ENCODE data around the gene TMSB10.

The TMSB10 gene

GRCh38 chr2:84881581-84882413 is 23.7 kb upstream of the TMSB10 start:
- TF ChIP-seq, protein P1, sequence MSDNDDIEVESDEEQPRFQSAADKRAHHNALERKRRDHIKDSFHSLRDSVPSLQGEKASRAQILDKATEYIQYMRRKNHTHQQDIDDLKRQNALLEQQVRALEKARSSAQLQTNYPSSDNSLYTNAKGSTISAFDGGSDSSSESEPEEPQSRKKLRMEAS (IDR thresholded peaks at IDR 0.05), result no peak; the same call in none of the 2 replicates
- TF ChIP-seq EGR1 (IDR thresholded peaks at IDR 0.05) (no peak), CREB1 (IDR thresholded peaks at IDR 0.05; ENCODE audit: low read depth) (no peak), TAF1 (IDR thresholded peaks at IDR 0.05; ENCODE audit: low read depth) (no peak), EP300 (IDR thresholded peaks at IDR 0.05; ENCODE audit: borderline replicate concordance) (no peak), RAD21 (IDR thresholded peaks at IDR 0.05; ENCODE audit: low read depth) (peak; percentile 96), TEAD4 (IDR thresholded peaks at IDR 0.05) (no peak), TCF12 (IDR thresholded peaks at IDR 0.05; ENCODE audit: low read depth) (no peak), REST (IDR thresholded peaks at IDR 0.05; ENCODE audit: low read depth) (0 out of 2 replicates have a peak, but pooled peaks have one; percentile 8), CEBPB (IDR thresholded peaks at IDR 0.05) (no peak), NFIC (IDR thresholded peaks at IDR 0.05) (0 out of 2 replicates have a peak, but pooled peaks have one; percentile 6), ZBTB7A (IDR thresholded peaks at IDR 0.05; ENCODE audit: low read depth) (0 out of 2 replicates have a peak, but pooled peaks have one; percentile 40), FOXM1 (IDR thresholded peaks at IDR 0.05; ENCODE audit: borderline replicate concordance, low read depth) (peak; percentile 1; the same call in 1 of the 2 replicates), YY1 (IDR thresholded peaks at IDR 0.05; ENCODE audit: low read depth) (0 out of 2 replicates have a peak, but pooled peaks have one; percentile 39)
- TF ChIP-seq, protein P2, sequence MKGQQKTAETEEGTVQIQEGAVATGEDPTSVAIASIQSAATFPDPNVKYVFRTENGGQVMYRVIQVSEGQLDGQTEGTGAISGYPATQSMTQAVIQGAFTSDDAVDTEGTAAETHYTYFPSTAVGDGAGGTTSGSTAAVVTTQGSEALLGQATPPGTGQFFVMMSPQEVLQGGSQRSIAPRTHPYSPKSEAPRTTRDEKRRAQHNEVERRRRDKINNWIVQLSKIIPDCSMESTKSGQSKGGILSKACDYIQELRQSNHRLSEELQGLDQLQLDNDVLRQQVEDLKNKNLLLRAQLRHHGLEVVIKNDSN (IDR thresholded peaks at IDR 0.05), result peak; percentile 16; the same call in 1 of the 2 replicates

DNA sequence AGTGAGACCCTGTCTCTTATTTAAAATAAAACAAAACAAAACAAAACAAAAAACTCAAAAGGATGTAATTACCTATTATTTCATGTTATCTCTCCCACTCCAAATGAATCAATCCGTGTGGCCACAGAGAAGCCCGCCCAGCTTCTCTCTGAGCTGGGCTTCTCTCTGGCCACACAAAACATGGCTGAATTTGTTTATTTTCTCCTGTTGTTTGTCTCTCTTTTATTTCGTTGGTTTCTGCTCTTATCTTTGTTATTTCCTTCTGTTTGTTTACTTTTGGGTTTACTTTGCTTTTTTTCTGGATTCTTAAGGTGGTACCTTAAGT is 23.1 kb upstream of the TMSB10 start:
- TF ChIP-seq NFIC (IDR thresholded peaks at IDR 0.05) (no peak), TCF12 (IDR thresholded peaks at IDR 0.05; ENCODE audit: low read depth) (no peak), FOXM1 (IDR thresholded peaks at IDR 0.05; ENCODE audit: borderline replicate concordance, low read depth) (no peak)
- TF ChIP-seq, protein P1 (IDR thresholded peaks at IDR 0.05), result no peak

- TF ChIP-seq NFIC (IDR thresholded peaks at IDR 0.05) (no peak), RAD21 (IDR thresholded peaks at IDR 0.05; ENCODE audit: low read depth) (no peak), CEBPB (IDR thresholded peaks at IDR 0.05) (no peak), EP300 (IDR thresholded peaks at IDR 0.05; ENCODE audit: borderline replicate concordance) (no peak), REST (IDR thresholded peaks at IDR 0.05; ENCODE audit: low read depth) (no peak), TEAD4 (IDR thresholded peaks at IDR 0.05) (no peak), CREB1 (IDR thresholded peaks at IDR 0.05; ENCODE audit: low read depth) (no peak)
Measured at GRCh38 chr2:84882775-84883550, 22.5 kb upstream of the TMSB10 start.

DNA sequence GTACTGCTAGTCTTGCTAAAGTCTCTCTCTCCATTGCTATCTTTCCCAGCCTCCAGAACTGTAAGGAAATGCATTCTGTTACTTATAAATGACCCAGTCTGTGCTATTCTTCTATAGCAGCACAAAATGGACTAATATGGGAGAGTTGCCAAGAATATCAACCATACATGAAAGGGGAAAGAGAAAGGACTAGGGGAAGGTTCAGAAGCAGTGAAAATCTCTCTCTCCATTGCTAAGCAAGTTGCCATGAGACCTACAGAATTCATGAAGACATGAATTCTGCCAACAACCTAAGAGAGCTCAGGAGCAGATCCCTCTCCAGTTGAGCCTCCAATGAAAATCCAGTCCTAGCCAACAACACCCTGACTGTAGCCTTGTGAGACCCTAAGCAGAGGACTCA is 21.0 kb upstream of the TMSB10 start:
- TF ChIP-seq REST (IDR thresholded peaks at IDR 0.05; ENCODE audit: low read depth), result no peak
- no peak for TF ChIP-seq CREB1 (IDR thresholded peaks at IDR 0.05; ENCODE audit: low read depth)
- TF ChIP-seq NFIC (IDR thresholded peaks at IDR 0.05), result no peak
- TF ChIP-seq RAD21 (IDR thresholded peaks at IDR 0.05; ENCODE audit: low read depth), result no peak
- TF ChIP-seq, protein P2 (IDR thresholded peaks at IDR 0.05), result no peak
- no peak for TF ChIP-seq YY1 (IDR thresholded peaks at IDR 0.05; ENCODE audit: low read depth)
- TF ChIP-seq TCF12 (IDR thresholded peaks at IDR 0.05; ENCODE audit: low read depth), result no peak
- TF ChIP-seq CEBPB (IDR thresholded peaks at IDR 0.05), result no peak
- TF ChIP-seq ZBTB7A (IDR thresholded peaks at IDR 0.05; ENCODE audit: low read depth), result no peak

All from Ishikawa (cell line).